Heart left ventricle (tissue), 16 donors: ENCODE measurements around the gene ADRA2B. TPM values are rescaled to one million over a fixed set of nuclear protein-coding genes. Genes with fewer than 3 reads are reported as not detected.

Experiments used
- ATAC-seq, 4 donors: fragments of 200-7000 bp; cut with Tn5 transposase; one replicate each; pipeline ENCODE4 v1.9.1; 2020 to 2022; ENCODE audit warnings: moderate library complexity in 4 of 4, mild to moderate bottlenecking in 3 of 4, moderate number of reproducible peaks in 1 of 4
- DNase-seq, 5 donors: peaks; one replicate each; pipeline ENCODE4 v3.0.0-alpha.2; 2020
- H3K27ac ChIP-seq, 12 donors: fragments of 200-600 bp; sonication (generic) in 4 of 12; one replicate each; pipeline versions ENCODE4 v1.5.0 to v1.8.0; 2016 to 2022; ENCODE audit warnings: mild to moderate bottlenecking in 2 of 12
- H3K27me3 ChIP-seq, 9 donors: fragments of 200-600 bp; sonication (generic) in 2 of 9; one replicate each; pipeline versions ENCODE4 v1.5.1 to v1.8.0; 2016 to 2022; ENCODE audit warnings: mild to moderate bottlenecking in 3 of 9
- H3K36me3 ChIP-seq, 9 donors: fragments of 200-600 bp; sonication (generic) in 2 of 9; one replicate each; pipeline versions ENCODE4 v1.5.0 to v1.8.0; 2018 to 2022; ENCODE audit warnings: mild to moderate bottlenecking in 2 of 9
- H3K4me1 ChIP-seq, 12 donors: fragments of 200-600 bp; sonication (generic) in 4 of 12; one replicate each; pipeline versions ENCODE4 v1.5.0 to v1.8.0; 2016 to 2022; ENCODE audit warnings: mild to moderate bottlenecking in 3 of 12
- H3K4me3 ChIP-seq, 12 donors: fragments of 200-600 bp; sonication (generic) in 4 of 12; one replicate each; pipeline versions ENCODE4 v1.5.0 to v1.8.0; 2017 to 2022; ENCODE audit warnings: mild to moderate bottlenecking in 9 of 12, moderate library complexity in 4 of 12
- H3K9me3 ChIP-seq, 12 donors: fragments of 200-600 bp; sonication (generic) in 4 of 12; one replicate each; pipeline versions ENCODE4 v1.5.0 to v1.8.0; 2016 to 2022; ENCODE audit warnings: mild to moderate bottlenecking in 1 of 12
- POLR2A ChIP-seq, 2 donors: fragments of 450-650 bp; IDR thresholded peaks; one replicate each; pipeline ENCODE4 v1.6.1; 2017; ENCODE audit warnings: antibody characterized with exemption in 2 of 2, mild to moderate bottlenecking in 2 of 2, moderate library complexity in 2 of 2
- WGBS, 4 donors: extraction: QIAGEN DNeasy Blood & Tissue Kit in 2 of 4; methylation state at CpG; one replicate each; pipeline versions ENCODE4 v1.1.5 to v1.1.7; 2013 to 2018; 5-methylcytosine and 5-hydroxymethylcytosine counted together
- intact Hi-C, 10 donors: fragments of 100-400 bp; cut with DNase I; formaldehyde crosslinking; loops; one replicate each; pipeline versions ENCODE4 v1.11.1 to v1.14.2; 2022
- polyA plus RNA-seq, 2 donors: library from polyadenylated mRNA; stranded (reverse); fragments of 200-250 nt; gene quantifications; one replicate each; pipeline ENCODE4 v1.2.3, GENCODE V29; 2013
- total RNA-seq, 9 donors: library from RNA; depleted of rRNA in 2 of 9; stranded (reverse); fragments of >200 nt in 2 of 9; fragmentation: NEBNext Ultra II Directional in 3 of 9; extraction: Animal tissue kit (Norgen Biotek cat#: 25700) in 3 of 9; gene quantifications; one replicate each; pipeline versions ENCODE4 v1.1.0 to v1.2.4, GENCODE V29; 2016 to 2023
- TF ChIP-seq, protein P1 (sequence below), 12 donors: fragments of 200-600 bp; sonication (generic) in 4 of 12; IDR thresholded peaks; one replicate each; pipeline versions ENCODE4 v1.5.0 to v1.8.0; 2018 to 2022; ENCODE audit warnings: antibody characterized with exemption in 12 of 12, mild to moderate bottlenecking in 5 of 12
- donor health status: ischemic (EF 13 %, LVEDD 7.1; RV severe dilation, severe dysfunction).
- donor health status: healthy with polysubstance abuse.
- donor health status: DM: no; HTN: yes; CAD: no.
- donor health status: DM: no; HTN: no; CAD: no.
- donor health status: ischemic (EF 25% LVEDD 6.9; RV normal size, moderate dysfunction).
- donor health status: ischemic (EF 25% LVEDD 5.7; RV mildly dilated, moderate dysfunction).
- donor health status: healthy.
- donor health status: DM: yes; HTN: yes; CAD: no.
- donor health status: ischemic (EF 35%, LVEDD 5.7; RV mildly dilated, moderate dysfunction).
- donor health status: nonischemic (EF 11% LVEDD 7.7; RV severe dilation, severe dysfunction).
- donor health status: DM: yes; HTN: yes; CAD: no.
- donor health status: PGD.
- donor health status: ischemic (EF 29% LVEDD 5.4; RV normal size, mild dysfunction).
- donor health status: nonischemic (EF 23%, LVEDD 6.1; RV moderate dilation, normal function).

Gene ADRA2B
- total and polyA plus RNA-seq, 11 donors: 1.5 to 6.1 (median 3.5) TPM

DNA sequence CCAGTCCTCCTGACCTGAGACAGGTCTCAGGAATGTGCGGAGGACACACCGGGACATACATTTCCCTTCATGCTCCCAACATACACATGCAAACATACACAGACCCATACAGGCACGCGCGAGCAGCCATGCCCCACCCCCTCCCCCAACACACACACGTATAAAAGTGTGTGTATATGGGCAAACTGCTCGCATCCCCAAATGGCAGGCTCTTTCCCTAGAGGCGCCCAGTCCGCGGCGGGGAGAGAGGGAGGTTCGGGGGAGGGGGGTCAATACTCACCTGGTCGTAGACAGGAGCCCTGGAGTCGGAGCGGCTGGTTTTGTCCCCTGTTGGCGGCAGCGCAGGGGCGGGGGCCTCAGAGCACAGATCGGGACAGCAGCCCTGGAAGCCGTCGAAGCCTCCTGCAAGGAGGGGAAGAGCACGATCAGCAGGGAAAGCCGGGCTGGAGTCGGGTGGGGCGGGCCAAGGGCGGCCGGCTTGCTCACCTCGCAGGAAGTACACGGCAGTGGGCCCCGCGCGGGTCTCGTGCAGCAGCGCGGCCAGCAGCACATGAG is 28.2 kb upstream of the ADRA2B start:
- WGBS, 4 donors: 12 to 20% (median 14%) methylated on average over 19 to 35 of the region's 35 CpGs
- peaks cover 0 to 60% (median 27%) of the 10 kb centered on the region in 12 donors for H3K4me1 ChIP-seq
- H3K4me3 ChIP-seq: peak overlapping the region; percentile 29 to 69 (median 56)
- DNase-seq: no peak
- no peak for ATAC-seq
- intact Hi-C loops: loop anchor here in 4 of 10 donors (5.0 to 10.0 kb wide), 5 partner anchors 63 to 370 kb away; partner anchors contain the start of genes CIAO1 (in 3 of the 4), TMEM127 (in 3 of the 4), NEURL3 (in 1 of the 4) and STARD7 (in 1 of the 4)
- H3K9me3 ChIP-seq: no peaks in the 10 kb centered on the region
- TF ChIP-seq, protein P1, sequence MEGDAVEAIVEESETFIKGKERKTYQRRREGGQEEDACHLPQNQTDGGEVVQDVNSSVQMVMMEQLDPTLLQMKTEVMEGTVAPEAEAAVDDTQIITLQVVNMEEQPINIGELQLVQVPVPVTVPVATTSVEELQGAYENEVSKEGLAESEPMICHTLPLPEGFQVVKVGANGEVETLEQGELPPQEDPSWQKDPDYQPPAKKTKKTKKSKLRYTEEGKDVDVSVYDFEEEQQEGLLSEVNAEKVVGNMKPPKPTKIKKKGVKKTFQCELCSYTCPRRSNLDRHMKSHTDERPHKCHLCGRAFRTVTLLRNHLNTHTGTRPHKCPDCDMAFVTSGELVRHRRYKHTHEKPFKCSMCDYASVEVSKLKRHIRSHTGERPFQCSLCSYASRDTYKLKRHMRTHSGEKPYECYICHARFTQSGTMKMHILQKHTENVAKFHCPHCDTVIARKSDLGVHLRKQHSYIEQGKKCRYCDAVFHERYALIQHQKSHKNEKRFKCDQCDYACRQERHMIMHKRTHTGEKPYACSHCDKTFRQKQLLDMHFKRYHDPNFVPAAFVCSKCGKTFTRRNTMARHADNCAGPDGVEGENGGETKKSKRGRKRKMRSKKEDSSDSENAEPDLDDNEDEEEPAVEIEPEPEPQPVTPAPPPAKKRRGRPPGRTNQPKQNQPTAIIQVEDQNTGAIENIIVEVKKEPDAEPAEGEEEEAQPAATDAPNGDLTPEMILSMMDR (IDR thresholded peaks at IDR 0.05): no peak
- TF ChIP-seq POLR2A (IDR thresholded peaks at IDR 0.05): no peak
- peaks cover 0 to 7% (median 0%) of the 10 kb centered on the region in 9 donors for H3K27me3 ChIP-seq
- peak overlapping the region in 5 of 12 donors; percentile 40 to 90 (median 64) for H3K27ac ChIP-seq
- H3K36me3 ChIP-seq: peaks cover 0 to 9% (median 0%) of the 10 kb centered on the region in 9 donors

DNA sequence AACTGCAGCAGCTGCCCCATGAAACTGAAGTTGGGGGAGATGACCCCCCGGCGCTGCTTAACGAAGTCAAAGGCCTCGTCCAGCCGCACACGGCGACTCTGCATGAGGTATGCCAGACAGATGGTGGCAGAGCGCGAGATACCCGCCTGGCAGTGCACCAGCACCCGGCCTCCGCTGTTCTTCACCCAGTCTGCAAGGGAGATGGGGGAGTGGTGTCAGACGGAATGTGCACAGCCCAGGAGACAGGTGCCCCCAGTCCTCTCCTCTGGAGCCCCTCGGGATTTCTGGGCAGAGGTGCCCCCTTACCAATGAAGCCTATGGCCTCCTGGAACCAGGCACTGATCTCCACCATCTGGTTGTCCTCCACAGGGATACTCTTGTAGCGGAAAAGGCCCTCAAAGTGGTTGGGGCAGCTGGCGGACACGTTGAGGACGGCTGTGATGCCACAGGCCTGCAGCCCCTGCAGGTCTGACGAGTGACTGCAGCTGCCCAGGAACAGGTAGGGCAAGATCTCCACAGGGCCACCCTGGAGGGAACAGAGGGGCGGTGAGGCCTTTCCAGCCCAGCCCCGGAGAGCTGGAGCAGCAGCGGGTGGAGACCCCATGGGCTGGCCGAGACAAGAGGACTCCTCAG is 27.6 kb upstream of the ADRA2B start:
- intact Hi-C loops: loop anchor here in 2 of 10 donors (5.0 to 10.0 kb wide), 4 partner anchors 121 to 371 kb away; partner anchors contain the start of genes CIAO1 (in 2 of the 2), TMEM127 (in 2 of the 2) and NEURL3 (in 1 of the 2)

GRCh38 chr2:96143231-96143847 is 27.0 kb upstream of the ADRA2B start:
- H3K4me1 ChIP-seq: peaks cover 0 to 53% (median 27%) of the 10 kb centered on the region in 12 donors
- peaks cover 0 to 7% (median 0%) of the 10 kb centered on the region in 9 donors for H3K27me3 ChIP-seq
- DNase-seq (peak in 2 of 5 donors; percentile 11 to 18), ATAC-seq (no peak)
- intact Hi-C loops: loop anchor here in 2 of 10 donors (5.0 to 10.0 kb wide), 4 partner anchors 121 to 371 kb away; partner anchors contain the start of genes CIAO1 (in 2 of the 2), TMEM127 (in 2 of the 2) and NEURL3 (in 1 of the 2)
- peaks cover 0 to 9% (median 0%) of the 10 kb centered on the region in 9 donors for H3K36me3 ChIP-seq
- peak overlapping the region in 1 of 12 donors; percentile 90 for H3K27ac ChIP-seq
- 80 to 85% (median 83%) methylated on average over 5 to 10 of the region's 10 CpGs for WGBS, 4 donors
- no peak for TF ChIP-seq POLR2A (IDR thresholded peaks at IDR 0.05)
- TF ChIP-seq, protein P1 (IDR thresholded peaks at IDR 0.05): no peak
- H3K9me3 ChIP-seq: no peaks in the 10 kb centered on the region
- peak overlapping the region in 3 of 12 donors; percentile 55 to 69 (median 61) for H3K4me3 ChIP-seq

More for the DNA sequence above, 27.6 kb upstream of the ADRA2B start:
- H3K27me3 ChIP-seq: peaks cover 0 to 7% (median 0%) of the 10 kb centered on the region in 9 donors
- TF ChIP-seq, protein P1 (IDR thresholded peaks at IDR 0.05): no peak
- TF ChIP-seq POLR2A (IDR thresholded peaks at IDR 0.05): no peak
- H3K9me3 ChIP-seq: no peaks in the 10 kb centered on the region
- H3K27ac ChIP-seq: peak overlapping the region in 1 of 12 donors; percentile 90
- peak in 3 of 5 donors; percentile 21 to 65 (median 29) for DNase-seq
- peaks cover 0 to 9% (median 0%) of the 10 kb centered on the region in 9 donors for H3K36me3 ChIP-seq
- H3K4me3 ChIP-seq: peak overlapping the region in 9 of 12 donors; percentile 47 to 69 (median 58)
- ATAC-seq: no peak
- H3K4me1 ChIP-seq: peaks cover 0 to 59% (median 27%) of the 10 kb centered on the region in 12 donors
- WGBS, 4 donors: 86 to 94% (median 91%) methylated on average over 7 to 23 of the region's 23 CpGs
